KG1 (cell line): ENCODE data around the gene LAPTM5.
A peak's percentile ranks its signal among the peaks of the same experiment; 100 is the strongest.

Source experiments
- DNase-seq: peaks from one replicate; lab custom pipeline; 2025; lab: John Stamatoyannopoulos, UW

LAPTM5 gene

GRCh38 chr1:30714536-30715090, 43.0 kb downstream of the LAPTM5 start:
- DNase-seq = no peak

DNA sequence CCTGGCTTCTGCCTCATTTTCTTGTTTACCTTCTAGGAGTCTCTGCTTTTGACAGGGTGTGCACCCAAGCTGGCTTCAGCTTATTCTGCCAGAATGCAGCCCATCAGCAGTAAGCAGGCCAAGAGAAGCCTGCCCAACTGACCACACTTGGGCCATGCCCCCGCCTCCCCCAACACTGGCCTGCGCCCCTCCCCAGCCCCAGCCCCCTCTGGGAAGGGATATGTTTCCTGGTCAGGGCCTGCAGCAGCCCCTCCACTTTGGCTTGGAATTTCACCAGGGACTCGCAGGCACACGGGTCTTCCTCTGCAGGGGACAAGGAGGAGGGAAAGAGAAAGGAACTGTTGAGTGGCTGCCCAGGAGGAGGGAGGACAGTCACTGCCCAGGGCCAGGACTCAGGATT, 43.5 kb downstream of the LAPTM5 start:
- no peak for DNase-seq

GRCh38 chr1:30713311-30713710, 44.3 kb downstream of the LAPTM5 start:
- no peak for DNase-seq

- no peak for DNase-seq
Observed at GRCh38 chr1:30712583-30712982, 45.0 kb downstream of the LAPTM5 start.

DNA sequence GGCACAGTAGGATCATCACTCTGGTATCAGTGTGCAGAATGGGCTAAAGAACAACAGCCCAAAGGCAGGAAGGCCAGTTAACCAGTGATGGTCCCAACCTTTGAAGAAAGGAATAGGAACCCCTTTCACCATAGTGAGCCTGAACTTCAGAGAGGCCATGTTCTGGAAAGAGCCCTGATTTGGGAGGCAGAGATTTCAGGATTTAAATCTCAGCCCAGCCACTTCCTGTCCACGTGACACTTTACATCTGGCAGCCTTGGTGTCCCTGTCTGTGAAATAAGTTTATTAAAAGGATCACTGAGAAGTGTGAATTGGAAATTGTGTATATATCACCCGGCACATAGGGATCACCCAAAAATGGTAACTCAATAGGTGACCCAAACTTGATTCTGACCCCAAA, 47.2 kb downstream of the LAPTM5 start:
- no peak for DNase-seq

DNA sequence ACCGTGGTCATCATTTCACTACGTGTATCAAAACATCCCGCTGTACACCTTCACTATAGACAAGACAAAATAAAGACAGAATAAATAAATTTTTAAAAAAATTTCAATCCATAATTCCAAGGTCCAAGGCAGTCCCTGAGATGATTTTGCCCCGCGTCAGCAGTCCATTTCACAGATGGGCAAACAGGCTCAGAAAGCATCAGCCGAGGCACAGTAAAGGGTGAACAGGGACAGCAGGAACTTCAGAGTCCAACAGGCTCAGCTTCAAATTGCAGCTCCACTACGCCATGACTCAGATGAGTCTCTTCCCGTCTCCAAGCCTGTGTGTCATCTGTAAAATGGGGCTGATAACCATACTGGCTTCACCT, 49.2 kb downstream of the LAPTM5 start:
- no peak for DNase-seq

DNA sequence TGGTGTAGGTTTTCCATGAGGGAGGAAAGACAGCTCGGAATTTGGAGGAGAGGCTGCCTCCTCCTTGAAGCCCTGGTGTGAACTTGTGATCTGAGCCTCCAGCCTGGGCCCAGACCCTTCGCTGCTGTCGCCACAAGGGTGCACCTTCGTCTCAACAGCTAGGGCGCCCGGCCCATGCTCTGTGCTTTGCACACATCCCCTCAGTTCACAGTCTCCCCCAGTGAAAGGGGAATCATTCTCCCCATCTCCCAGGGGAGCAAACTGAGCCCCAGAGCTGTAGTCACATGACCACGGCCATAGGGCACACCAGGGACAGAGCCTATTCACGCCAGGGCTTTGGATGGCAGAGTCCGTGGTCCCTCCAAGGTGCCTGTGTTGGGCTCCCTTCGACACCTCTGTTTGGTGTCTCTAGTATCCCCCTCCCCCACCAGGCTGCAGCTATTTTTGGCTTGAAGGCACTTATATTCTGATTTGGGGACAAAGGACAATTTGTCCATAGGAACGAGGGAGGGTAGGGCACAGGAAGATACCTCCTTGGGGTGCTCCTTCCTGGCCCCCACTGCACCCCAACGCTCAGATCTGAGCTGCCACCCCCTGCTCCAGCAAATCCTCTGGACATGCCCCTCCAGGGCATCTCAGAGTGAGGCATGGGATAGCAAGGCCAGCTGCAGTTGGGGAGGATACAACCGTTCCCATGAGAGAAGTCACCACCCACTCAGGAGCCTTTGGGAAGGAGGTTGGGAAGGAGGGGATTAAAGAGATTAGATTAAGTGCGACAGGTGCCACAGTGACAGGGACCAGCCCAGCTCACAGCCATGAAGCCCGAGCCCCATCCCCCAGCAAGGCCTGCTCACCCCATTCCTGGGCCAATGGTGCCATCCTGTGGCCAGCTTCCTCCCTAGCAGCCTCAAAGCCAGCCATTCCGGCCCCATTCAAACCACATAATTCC, 49.9 kb downstream of the LAPTM5 start:
- DNase-seq = peak; percentile 11

DNA sequence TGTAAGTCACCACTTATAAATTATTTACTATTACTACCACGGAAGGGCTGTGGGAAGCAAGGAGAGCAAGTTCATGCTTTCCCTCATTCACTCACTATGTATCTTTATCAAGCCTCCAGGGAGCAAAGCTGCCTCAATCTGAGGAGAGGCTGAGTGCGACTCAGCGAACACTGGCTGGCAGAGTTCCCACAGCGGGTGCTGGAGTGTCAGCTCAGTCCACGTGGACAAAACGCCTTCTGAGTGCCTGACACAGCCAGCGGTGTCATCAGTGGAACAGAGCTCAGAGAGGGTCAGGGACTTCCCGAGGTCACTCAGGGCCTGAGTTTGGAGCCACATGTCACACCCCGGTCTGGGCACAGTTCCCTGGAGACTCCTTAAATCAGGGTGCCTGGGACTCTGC, 51.0 kb downstream of the LAPTM5 start:
- no peak for DNase-seq

DNA sequence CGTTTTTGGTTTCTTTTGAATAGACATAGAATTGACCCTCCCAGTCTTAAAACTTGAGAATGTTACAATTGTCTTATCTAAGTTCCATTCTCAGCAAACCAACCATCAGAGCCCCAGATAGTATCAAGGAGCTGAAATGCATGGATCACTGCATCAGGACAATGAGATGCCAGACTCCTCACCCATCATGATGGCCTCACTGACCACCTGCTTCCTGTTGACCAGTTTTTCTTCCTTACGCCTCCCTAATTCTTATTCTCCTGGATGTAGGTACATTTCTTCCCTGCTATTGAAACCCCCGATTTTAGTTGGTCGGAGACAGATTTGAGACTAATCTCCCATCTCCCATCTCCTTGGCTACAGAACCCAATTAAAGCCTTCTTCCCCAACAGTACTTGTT, 51.9 kb downstream of the LAPTM5 start:
- no peak for DNase-seq

- no peak for DNase-seq
Observed at GRCh38 chr1:30704765-30705509, 52.6 kb downstream of the LAPTM5 start.

- DNase-seq = no peak
Observed at GRCh38 chr1:30704271-30704670, 53.3 kb downstream of the LAPTM5 start.

- no peak for DNase-seq
Observed at GRCh38 chr1:30702823-30703222, 54.8 kb downstream of the LAPTM5 start.

- no peak for DNase-seq
Observed at GRCh38 chr1:30701258-30701633, 56.3 kb downstream of the LAPTM5 start.

DNA sequence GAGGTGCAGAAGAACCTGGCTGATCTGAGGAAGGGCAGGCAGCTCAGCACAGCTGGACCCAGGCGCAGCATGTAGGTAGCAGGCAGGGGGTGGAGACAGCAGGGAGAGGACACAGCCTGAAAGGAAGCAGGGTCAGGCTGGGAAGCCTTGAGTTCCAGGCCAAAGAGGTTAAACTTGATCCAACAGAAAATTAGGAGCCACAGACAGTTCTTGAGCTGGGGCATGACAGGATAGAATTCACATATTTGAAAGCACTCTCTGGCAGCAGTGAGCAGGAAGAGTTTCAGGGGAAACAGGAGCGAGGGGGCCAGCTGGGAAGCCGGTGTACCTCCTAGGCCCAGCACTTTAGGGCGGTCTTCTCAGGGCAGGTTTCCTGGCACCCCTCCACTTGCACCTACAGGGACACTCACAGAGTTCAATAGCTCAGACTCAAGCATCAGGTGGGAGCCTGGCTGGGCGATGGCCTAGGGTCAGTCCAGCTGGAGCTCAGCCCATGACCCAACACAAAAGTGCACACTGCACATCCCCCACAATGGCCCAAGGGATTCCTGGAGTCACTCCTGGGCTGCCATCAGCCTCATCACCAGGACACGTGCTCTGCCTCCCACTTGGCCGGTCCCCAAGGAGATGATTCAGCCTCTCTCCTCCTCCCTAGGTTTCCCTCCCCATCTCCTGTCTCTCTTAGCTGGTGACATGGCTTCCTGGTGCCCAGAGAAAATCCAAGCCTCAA, 56.9 kb downstream of the LAPTM5 start:
- DNase-seq = no peak

DNA sequence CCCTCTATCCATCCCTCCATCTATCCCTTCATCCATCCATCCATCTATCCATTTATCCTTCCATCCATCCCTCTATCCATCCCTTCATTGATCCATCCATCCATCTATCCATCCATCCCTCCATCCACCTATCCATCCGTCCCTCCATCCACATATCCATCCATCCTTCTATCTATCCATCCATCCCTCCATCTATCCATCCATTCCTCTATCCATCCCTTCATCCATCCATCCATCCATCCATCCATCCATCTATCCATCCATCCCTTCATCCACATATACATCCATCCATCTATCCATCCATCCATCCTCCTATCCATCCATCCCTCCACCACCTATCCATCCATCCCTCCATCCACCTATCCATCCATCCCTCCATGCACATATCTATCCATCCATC, 57.8 kb downstream of the LAPTM5 start:
- no peak for DNase-seq

DNA sequence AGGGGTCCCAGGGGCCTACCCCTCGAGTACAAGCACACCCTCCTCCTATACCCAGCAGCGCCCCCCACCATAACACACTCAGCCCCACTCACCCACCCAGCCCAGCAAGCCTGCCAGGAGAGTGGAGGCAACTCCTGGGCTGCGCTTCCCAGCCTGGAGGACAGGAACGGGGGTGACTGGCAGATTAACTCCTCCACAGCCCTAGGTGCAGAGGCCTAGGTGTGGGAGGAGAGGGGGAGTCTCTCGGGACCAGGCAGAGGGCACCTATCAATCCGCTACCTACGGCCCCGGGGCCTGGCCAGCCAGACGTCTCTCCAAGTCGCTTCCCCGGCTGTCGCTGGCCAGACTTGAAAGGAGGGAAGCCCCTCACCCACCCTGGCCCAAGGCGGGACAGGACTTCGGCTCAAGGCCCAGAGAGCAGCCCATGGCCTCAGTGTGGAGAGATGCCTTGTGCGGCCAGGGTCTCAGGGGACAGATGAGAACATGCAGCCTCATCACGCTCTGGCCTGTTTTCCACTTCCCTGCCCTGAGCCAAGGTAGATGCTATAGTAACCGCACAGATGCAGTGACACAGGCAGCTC, 59.1 kb downstream of the LAPTM5 start:
- DNase-seq = no peak

DNA sequence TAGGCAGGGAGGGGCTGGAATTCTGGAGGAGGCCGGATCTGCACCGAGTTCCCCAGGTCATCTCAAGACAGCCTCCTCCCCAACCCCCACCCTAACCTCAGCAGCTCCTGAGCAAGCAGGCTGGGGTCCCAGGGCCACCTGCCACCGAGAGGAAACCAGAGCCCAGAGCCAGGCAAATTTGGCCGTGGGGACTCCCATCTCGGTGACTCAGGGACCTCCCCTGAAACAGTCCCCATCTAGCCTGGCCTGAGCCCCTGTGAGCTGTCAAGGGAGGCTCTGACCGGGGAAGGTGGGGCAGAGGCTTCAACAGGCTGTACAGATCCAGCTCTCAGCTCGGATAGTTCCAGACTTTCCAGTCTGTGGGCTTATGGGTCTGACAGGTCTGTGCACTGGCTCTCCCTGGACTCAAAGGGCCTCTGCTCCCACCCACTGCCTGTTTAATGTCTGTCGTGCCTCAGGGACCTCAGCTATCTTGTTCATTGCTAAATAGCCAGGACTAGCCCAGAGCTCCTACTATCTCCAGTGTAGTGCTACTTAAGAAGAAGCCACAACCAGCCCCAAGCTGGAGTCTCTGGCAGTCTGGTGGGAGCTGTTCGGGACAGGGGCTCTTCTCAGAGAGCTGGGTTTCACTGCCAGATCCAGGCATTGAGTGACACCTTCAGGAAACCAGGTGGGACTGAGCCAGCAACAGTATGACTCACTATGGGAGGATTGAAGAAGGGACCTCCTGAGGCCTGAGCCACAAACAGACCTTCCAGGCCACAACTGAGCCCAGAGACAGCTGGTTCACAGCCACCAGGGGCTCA, 59.8 kb downstream of the LAPTM5 start:
- no peak for DNase-seq

GRCh38 chr1:30696831-30697230, 60.7 kb downstream of the LAPTM5 start:
- DNase-seq = no peak

- DNase-seq = no peak
Observed at GRCh38 chr1:30695439-30695841, 62.1 kb downstream of the LAPTM5 start.

GRCh38 chr1:30694280-30695175, 63.0 kb downstream of the LAPTM5 start:
- DNase-seq = no peak
